ENCODE measurements around the gene EPO. TPM values are rescaled to one million over a fixed set of nuclear protein-coding genes. Genes with fewer than 3 reads are reported as not detected.
A peak's percentile ranks its signal among the peaks of the same experiment; 100 is the strongest.

The EPO gene
- total RNA-seq, 4 donors from 2014 or later: not detected

DNA sequence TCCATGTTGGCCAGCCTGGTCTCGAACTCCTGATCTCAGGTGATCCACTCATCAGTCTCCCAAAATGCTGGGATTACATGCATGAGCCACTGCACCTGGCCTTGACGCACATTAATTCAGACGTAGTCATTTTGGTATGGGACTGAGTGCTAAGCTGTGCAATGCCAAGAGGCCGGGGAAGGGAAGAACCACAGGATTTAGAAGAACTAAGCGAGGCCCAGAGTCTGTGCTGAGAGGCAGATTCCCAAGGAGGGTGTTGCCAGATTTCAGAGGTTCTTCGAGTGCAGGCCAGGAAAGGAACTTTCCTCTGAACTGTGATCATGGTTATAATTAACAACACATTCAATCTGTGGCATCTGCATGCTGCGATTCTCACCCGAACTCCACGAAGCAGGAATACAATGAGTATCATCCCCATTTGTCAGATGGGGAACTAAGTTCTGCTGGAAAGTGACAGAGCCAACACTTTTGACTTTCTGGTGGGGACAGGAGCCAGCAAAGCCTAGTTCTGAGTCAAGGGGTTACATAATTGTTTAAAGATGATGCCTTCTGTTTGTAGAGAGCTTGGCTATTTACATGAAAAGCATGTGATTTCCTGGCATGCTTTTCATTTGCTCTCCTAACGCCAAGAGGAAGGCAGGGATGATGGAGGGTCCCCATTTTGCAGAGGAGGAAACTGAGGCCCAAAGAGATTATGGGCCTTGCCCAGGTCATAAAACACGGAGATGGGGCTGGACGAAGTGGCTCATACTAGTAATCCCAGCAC, 6.9 kb downstream of the EPO start:
- WGBS, 2 donors (ENCODE audit: low coverage in 1 of 2): 61 to 82% methylated on average over 3 to 12 of the region's 12 CpGs
- no peak overlapping the region for H3K4me3 ChIP-seq

DNA sequence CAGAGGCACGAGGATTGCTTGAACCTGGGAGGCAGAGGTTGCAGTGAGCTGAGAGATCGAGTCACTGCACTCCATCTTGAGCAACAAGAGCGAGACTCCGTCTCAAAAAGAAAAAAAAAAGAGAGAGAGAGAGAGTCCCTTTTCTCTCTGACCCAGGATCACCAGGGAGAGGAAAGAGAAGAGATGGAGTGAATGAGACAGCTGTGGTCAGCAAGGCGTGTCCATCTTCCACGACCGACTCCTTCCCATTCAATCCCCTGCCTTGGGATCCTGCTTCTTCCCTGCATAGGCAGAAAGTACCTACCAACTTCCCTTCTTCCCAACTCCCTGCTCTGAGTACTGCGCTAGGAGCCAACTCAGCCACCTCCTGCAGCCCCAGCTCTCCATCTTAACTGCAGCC, 7.9 kb downstream of the EPO start:
- intact Hi-C loops (cut with DNase I; ENCODE audit: low total_unique reads) (no loop called here), in situ Hi-C loops (cut with MboI; ENCODE audit: low pct_ligation_motif_present in 1 of 4, low pct_unique_long_range_greater_than_20kb in 1 of 4, low sequenced_read_pairs in 3 of 4) (no loop called here)
- Histone ChIP-seq H3K36me3 (no peaks in the 10 kb centered on the region), H3K27me3 (peaks cover 18% of the 10 kb centered on the region), H3K27ac (no peak overlapping the region), H3K4me3 (no peak overlapping the region), H3K4me1 (peaks cover 0 to 15% (median 5%) of the 10 kb centered on the region in 4 donors), H3K9me3 (no peaks in the 10 kb centered on the region)
- 68 to 86% methylated on average over 2 to 8 of the region's 8 CpGs for WGBS, 2 donors (ENCODE audit: low coverage in 1 of 2)
- TF ChIP-seq EP300 (IDR thresholded peaks at IDR 0.05; ENCODE audit: low read depth) (no peak), POLR2AphosphoS5 (IDR thresholded peaks at IDR 0.05) (no peak), CTCF (IDR thresholded peaks at IDR 0.05) (no peak), POLR2A (IDR thresholded peaks at IDR 0.05) (no peak)
- no peak for DNase-seq

More for the DNA sequence above, 6.9 kb downstream of the EPO start:
- Histone ChIP-seq H3K27me3 (peaks cover 28% of the 10 kb centered on the region), H3K36me3 (no peaks in the 10 kb centered on the region), H3K27ac (peak overlapping the region; percentile 26 to 44 (median 40)), H3K4me1 (peaks cover 0 to 15% (median 5%) of the 10 kb centered on the region in 4 donors), H3K9me3 (no peaks in the 10 kb centered on the region)
- in situ Hi-C loops (cut with MboI; ENCODE audit: low pct_ligation_motif_present in 1 of 4, low pct_unique_long_range_greater_than_20kb in 1 of 4, low sequenced_read_pairs in 3 of 4): no loop called here
- intact Hi-C loops (cut with DNase I; ENCODE audit: low total_unique reads): no loop called here
- TF ChIP-seq EP300 (IDR thresholded peaks at IDR 0.05; ENCODE audit: low read depth) (no peak), POLR2AphosphoS5 (IDR thresholded peaks at IDR 0.05) (no peak), CTCF (IDR thresholded peaks at IDR 0.05) (no peak), POLR2A (IDR thresholded peaks at IDR 0.05) (no peak)
- DNase-seq: no peak

DNA sequence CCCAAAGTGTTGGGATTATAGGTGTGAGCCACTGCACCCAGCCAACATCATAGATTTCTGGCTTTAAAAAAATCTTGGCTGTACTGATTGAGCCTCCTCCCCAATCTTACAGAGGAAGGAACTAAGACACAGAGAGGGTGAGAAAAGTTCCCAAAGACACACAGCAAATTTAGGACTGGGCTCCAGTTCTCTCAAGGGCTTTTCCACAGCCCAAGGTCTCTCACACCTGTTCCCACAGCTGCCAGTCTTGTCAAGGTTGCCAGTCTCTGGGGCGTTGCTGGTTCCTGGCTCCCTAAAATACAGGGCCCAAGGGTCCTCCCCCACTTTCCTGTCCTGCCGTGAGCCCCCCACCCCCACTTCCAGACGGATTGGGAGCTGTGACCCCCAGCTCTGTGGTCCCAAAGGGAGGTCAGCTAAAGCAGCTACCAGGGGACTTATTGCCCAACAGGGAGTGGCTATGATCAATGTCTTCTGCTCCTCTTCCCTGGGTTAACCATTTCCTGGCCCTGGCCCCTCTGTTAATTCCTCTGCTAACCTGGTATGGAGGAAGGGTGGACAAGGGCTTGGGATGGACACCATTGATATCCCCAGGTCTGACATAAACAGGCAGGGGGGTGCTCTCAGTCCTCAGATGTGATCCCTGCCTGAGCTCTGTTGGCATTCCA, 10.0 kb downstream of the EPO start:
- in situ Hi-C loops (cut with MboI; ENCODE audit: low pct_ligation_motif_present in 1 of 4, low pct_unique_long_range_greater_than_20kb in 1 of 4, low sequenced_read_pairs in 3 of 4) (no loop called here), intact Hi-C loops (cut with DNase I; ENCODE audit: low total_unique reads) (no loop called here)
- Histone ChIP-seq H3K4me3 (no peak overlapping the region), H3K27ac (no peak overlapping the region), H3K36me3 (no peaks in the 10 kb centered on the region), H3K9me3 (no peaks in the 10 kb centered on the region), H3K4me1 (peaks cover 0 to 15% (median 4%) of the 10 kb centered on the region in 4 donors), H3K27me3 (no peaks in the 10 kb centered on the region)
- no peak for TF ChIP-seq CTCF (IDR thresholded peaks at IDR 0.05)
- no peak for TF ChIP-seq POLR2A (IDR thresholded peaks at IDR 0.05)
- no peak for TF ChIP-seq POLR2AphosphoS5 (IDR thresholded peaks at IDR 0.05)
- no peak for TF ChIP-seq EP300 (IDR thresholded peaks at IDR 0.05; ENCODE audit: low read depth)
- WGBS, 2 donors (ENCODE audit: low coverage in 1 of 2): 26% methylated on average over 3 of the region's 3 CpGs; no CpG with 5 or more reads in 1 of the 2 donors
- no peak for DNase-seq

DNA sequence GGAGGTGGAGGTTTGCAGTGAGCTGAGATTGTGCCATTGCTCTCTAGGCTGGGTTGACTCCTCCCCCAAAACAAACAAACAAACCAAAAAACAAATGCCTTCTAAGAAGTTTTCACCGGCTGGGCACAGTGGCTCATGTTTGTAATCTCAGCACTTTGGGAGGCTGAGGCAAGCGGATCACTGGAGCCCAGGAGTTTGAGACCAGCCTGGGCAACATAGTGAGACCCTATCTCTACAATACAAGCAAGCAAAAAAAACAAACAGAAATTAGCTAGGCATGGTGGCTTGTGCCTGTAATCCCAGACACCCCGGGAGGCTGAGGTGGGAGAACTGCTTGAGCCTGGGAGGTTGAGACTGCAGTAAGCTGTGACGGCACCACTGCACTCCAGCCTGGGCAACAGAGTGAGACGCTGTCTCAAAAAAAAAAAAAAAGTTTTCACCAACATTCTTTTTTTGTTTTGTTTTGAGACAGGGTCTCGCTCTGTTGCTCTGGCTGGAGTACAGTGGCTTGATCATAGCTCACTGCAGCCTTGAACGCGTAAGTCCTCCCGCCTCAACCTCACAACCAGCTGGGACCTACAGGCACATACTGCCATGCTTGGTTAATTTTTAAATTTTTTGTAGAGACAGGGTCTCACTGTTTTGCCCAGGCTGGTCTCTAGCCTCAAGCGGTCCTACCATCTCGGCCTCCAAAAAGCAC, 11.8 kb downstream of the EPO start:
- intact Hi-C loops (cut with DNase I; ENCODE audit: low total_unique reads) (no loop called here), in situ Hi-C loops (cut with MboI; ENCODE audit: low pct_ligation_motif_present in 1 of 4, low pct_unique_long_range_greater_than_20kb in 1 of 4, low sequenced_read_pairs in 3 of 4) (no loop called here)
- 73 to 87% methylated on average over 6 to 11 of the region's 11 CpGs for WGBS, 2 donors (ENCODE audit: low coverage in 1 of 2)
- H3K36me3 ChIP-seq: no peaks in the 10 kb centered on the region
- H3K9me3 ChIP-seq: no peaks in the 10 kb centered on the region
- TF ChIP-seq POLR2AphosphoS5 (IDR thresholded peaks at IDR 0.05) (no peak), EP300 (IDR thresholded peaks at IDR 0.05; ENCODE audit: low read depth) (no peak)
- no peak overlapping the region for H3K4me3 ChIP-seq
- DNase-seq: no peak
- no peaks in the 10 kb centered on the region for H3K27me3 ChIP-seq
- H3K4me1 ChIP-seq: no peaks in the 10 kb centered on the region
- no peak overlapping the region for H3K27ac ChIP-seq

Data from transverse colon (tissue), 4 donors.